ENCODE measurements around the gene MORF4L1. TPM values are rescaled to one million over a fixed set of nuclear protein-coding genes. Genes with fewer than 3 reads are reported as not detected.

The MORF4L1 gene
- total RNA-seq, 4 donors from 2014 or later: 106 to 955 (median 278) TPM

DNA sequence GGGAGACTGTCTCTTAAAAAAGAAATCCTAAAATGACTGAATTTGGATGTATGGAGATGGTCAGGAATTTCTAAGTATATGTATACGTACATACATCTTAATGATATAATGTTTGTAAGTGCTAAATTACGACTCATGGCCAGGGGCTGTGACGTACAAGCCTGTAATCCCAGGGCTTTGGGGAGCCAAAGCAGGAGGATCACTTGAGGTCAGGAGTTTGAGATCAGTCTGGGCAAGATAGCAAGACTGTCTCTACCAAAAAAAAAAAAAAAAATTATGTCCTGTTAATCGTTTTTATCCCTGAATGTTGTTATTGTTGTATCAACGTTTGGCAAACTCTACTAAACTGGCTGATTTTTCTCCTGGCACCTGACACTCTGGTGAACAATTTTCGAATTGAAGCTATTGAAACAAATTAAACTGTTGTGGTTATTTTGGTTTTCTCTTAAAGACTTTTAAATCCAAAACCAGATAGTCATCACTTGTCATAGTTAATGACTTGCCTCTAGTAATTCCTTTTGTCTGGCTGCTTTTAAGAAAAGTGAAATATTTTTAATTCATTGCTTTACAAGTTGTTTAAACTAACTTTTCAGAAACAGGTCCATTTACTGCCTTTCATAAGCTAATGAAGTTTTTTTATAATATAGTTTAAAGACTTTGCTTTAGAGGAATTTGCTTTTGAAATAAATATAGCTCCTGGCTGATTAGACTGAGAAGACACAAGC is 7.0 kb downstream of the MORF4L1 start:
- peaks cover 0 to 15% of the 10 kb centered on the region in 2 donors for H3K4me1 ChIP-seq
- no peak overlapping the region for H3K27ac ChIP-seq
- intact Hi-C loops (cut with DNase I; ENCODE audit: low total_unique reads): no loop called here
- no peaks in the 10 kb centered on the region for H3K9me3 ChIP-seq
- H3K27me3 ChIP-seq: no peaks in the 10 kb centered on the region
- H3K36me3 ChIP-seq: no peaks in the 10 kb centered on the region
- TF ChIP-seq, protein P1, sequence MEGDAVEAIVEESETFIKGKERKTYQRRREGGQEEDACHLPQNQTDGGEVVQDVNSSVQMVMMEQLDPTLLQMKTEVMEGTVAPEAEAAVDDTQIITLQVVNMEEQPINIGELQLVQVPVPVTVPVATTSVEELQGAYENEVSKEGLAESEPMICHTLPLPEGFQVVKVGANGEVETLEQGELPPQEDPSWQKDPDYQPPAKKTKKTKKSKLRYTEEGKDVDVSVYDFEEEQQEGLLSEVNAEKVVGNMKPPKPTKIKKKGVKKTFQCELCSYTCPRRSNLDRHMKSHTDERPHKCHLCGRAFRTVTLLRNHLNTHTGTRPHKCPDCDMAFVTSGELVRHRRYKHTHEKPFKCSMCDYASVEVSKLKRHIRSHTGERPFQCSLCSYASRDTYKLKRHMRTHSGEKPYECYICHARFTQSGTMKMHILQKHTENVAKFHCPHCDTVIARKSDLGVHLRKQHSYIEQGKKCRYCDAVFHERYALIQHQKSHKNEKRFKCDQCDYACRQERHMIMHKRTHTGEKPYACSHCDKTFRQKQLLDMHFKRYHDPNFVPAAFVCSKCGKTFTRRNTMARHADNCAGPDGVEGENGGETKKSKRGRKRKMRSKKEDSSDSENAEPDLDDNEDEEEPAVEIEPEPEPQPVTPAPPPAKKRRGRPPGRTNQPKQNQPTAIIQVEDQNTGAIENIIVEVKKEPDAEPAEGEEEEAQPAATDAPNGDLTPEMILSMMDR (IDR thresholded peaks at IDR 0.05): no peak
- TF ChIP-seq POLR2A (IDR thresholded peaks at IDR 0.05): no peak
- H3K4me3 ChIP-seq: no peak overlapping the region
- no peak for DNase-seq

DNA sequence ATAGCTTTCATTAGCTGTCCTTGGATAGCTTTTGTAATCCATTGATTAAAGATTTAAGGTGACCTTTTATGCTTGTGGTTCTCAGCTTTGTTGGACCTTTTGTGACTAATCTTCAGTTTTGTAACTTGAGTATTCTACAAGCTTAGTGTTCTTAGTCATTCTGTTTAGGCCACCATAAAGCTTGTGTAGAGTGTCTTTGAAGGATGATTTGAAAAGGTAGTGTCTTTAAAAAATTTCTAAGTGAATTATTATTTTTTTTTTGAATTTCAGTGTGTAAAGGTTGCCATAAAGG is 7.5 kb downstream of the MORF4L1 start:
- H3K27ac ChIP-seq: no peak overlapping the region

DNA sequence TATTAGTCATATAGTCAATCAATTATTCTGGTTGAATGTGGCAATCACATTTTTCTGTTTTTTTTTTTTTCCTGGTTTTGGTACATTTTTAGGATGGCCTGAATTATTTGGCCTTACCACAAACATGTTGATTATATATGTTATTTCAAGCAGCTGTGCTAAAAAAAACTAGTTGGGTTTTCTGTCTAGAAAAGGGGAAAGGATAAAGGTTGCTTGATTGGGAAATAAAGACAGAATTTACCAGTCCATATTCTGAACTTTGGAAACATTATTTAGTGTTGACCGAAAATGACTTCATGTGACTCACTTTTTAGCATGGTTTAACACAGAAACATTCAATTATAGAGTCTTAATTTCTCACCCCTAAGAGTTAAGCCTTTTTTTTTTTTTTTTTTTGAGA is 8.1 kb downstream of the MORF4L1 start:
- H3K36me3 ChIP-seq: no peaks in the 10 kb centered on the region
- no peak for TF ChIP-seq POLR2A (IDR thresholded peaks at IDR 0.05)
- TF ChIP-seq, protein P1 (IDR thresholded peaks at IDR 0.05): no peak
- intact Hi-C loops (cut with DNase I; ENCODE audit: low total_unique reads): no loop called here
- H3K4me1 ChIP-seq: peaks cover 0 to 12% of the 10 kb centered on the region in 2 donors
- no peaks in the 10 kb centered on the region for H3K9me3 ChIP-seq
- DNase-seq: no peak
- no peak overlapping the region for H3K27ac ChIP-seq
- no peak overlapping the region for H3K4me3 ChIP-seq
- no peaks in the 10 kb centered on the region for H3K27me3 ChIP-seq

More for the DNA sequence above, 7.5 kb downstream of the MORF4L1 start:
- intact Hi-C loops (cut with DNase I; ENCODE audit: low total_unique reads): no loop called here
- no peaks in the 10 kb centered on the region for H3K9me3 ChIP-seq
- H3K27me3 ChIP-seq: no peaks in the 10 kb centered on the region
- peaks cover 0 to 15% of the 10 kb centered on the region in 2 donors for H3K4me1 ChIP-seq
- DNase-seq: no peak
- no peaks in the 10 kb centered on the region for H3K36me3 ChIP-seq
- TF ChIP-seq POLR2A (IDR thresholded peaks at IDR 0.05): no peak
- TF ChIP-seq, protein P1 (IDR thresholded peaks at IDR 0.05): no peak
- H3K4me3 ChIP-seq: no peak overlapping the region

DNA sequence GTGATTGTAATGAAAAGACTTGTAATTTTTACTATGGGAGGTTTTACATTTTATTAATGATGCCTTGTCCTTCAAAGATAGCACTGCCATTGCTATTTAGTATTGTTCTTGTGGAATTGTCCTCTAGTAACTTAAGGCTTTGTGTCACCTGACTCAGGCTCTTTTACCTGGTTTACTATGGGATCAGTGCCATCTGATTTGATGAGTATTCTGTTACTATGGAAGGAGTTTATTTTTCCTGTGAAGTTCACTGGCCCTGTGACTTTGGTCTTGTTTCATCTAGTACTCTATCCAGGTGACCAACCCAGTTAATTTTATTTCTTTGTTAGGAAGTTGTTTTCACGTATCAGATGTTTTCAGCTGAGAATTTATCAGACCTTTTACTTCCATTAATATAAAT is 9.0 kb downstream of the MORF4L1 start:
- H3K27me3 ChIP-seq: no peaks in the 10 kb centered on the region
- no peak for TF ChIP-seq POLR2A (IDR thresholded peaks at IDR 0.05)
- TF ChIP-seq, protein P1 (IDR thresholded peaks at IDR 0.05): no peak
- intact Hi-C loops (cut with DNase I; ENCODE audit: low total_unique reads): no loop called here
- no peak for DNase-seq
- H3K4me3 ChIP-seq: no peak overlapping the region
- no peaks in the 10 kb centered on the region for H3K36me3 ChIP-seq
- H3K4me1 ChIP-seq: peaks cover 0 to 12% of the 10 kb centered on the region in 2 donors
- no peak overlapping the region for H3K27ac ChIP-seq
- no peaks in the 10 kb centered on the region for H3K9me3 ChIP-seq

DNA sequence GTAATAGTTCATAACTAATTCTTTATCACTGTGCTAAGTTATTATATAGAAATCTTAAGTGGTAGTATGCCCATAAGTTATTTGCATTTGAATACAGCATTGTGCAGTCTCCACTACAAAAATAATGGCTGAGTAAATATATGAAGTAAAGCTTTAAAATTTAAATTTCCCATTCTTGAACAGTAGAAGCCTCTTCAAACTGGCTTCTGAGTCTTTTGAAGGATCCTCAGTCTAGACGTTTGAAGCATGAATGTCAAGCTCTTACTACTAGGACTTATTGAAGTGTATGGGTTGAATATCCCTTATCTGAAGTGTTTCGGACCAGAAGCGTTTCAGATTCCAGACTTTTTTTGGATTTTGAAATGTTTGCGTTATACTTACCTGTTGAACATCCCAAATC is 16.3 kb downstream of the MORF4L1 start:
- Histone ChIP-seq H3K4me1 (no peaks in the 10 kb centered on the region), H3K4me3 (no peak overlapping the region), H3K27ac (no peak overlapping the region), H3K9me3 (no peaks in the 10 kb centered on the region), H3K36me3 (no peaks in the 10 kb centered on the region), H3K27me3 (no peaks in the 10 kb centered on the region)
- intact Hi-C loops (cut with DNase I; ENCODE audit: low total_unique reads): no loop called here
- DNase-seq: no peak
- TF ChIP-seq, protein P1 (IDR thresholded peaks at IDR 0.05): no peak
- TF ChIP-seq POLR2A (IDR thresholded peaks at IDR 0.05): no peak

Data from uterus (tissue), 4 donors.